ENCODE data around the gene DIS3L2.

GRCh38 chr2:231927566-231927890 lies 34.0 kb upstream of the DIS3L2 start:
- no peak for TF ChIP-seq CTCF (IDR thresholded peaks at IDR 0.05)
- no peak for TF ChIP-seq POLR2A (IDR thresholded peaks at IDR 0.05)

Data from uterus (tissue), 2 donors.